Mesendoderm (in vitro differentiated cells): ENCODE results near the gene LORICRIN.

Experiments
- DNase-seq: peaks from one replicate; pipeline ENCODE4 v3.0.0; 2013
- H2AK5ac ChIP-seq: 2 replicates; pipeline ENCODE4 v1.6.1; 2013; ENCODE audit warnings: low read length, inconsistent platforms
- H2BK120ac ChIP-seq: 2 replicates; pipeline ENCODE4 v1.6.1; 2013; ENCODE audit warnings: low read depth, mild to moderate bottlenecking, low read length, moderate library complexity, mixed read lengths
- H2BK15ac ChIP-seq: replicated peaks from 2 replicates; pipeline ENCODE4 v1.6.1; 2013; ENCODE audit warnings: low read depth, mild to moderate bottlenecking, moderate library complexity
- H2BK5ac ChIP-seq: 2 replicates; pipeline ENCODE4 v1.6.1; 2013; ENCODE audit warnings: low read length, inconsistent platforms
- H3K18ac ChIP-seq: 2 replicates; pipeline ENCODE4 v1.6.1; 2013; ENCODE audit warnings: mild to moderate bottlenecking, low read length, mixed read lengths
- H3K23ac ChIP-seq: one replicate; pipeline ENCODE4 v1.6.1; 2013; ENCODE audit warnings: low read length
- H3K27ac ChIP-seq: 2 replicates; pipeline ENCODE4 v1.5.1; 2013; ENCODE audit warnings: low read depth, mild to moderate bottlenecking, inconsistent platforms, low read length, moderate library complexity
- H3K27me3 ChIP-seq: 2 replicates; pipeline ENCODE4 v1.6.1; 2013; ENCODE audit warnings: low read length, control low read depth, mild to moderate bottlenecking, inconsistent platforms; ENCODE audit not compliant: insufficient read depth, poor library complexity
- H3K36me3 ChIP-seq: 2 replicates; pipeline ENCODE4 v1.6.1; 2013; ENCODE audit warnings: low read length, inconsistent platforms; ENCODE audit not compliant: control insufficient read depth, insufficient read depth
- H3K4ac ChIP-seq: one replicate; pipeline ENCODE4 v1.6.1; 2013; ENCODE audit warnings: low read depth, mild to moderate bottlenecking, low read length, moderate library complexity
- H3K4me1 ChIP-seq: 2 replicates; pipeline ENCODE4 v1.6.1; 2013; ENCODE audit warnings: low read depth, low read length, inconsistent platforms; ENCODE audit not compliant: control insufficient read depth
- H3K4me2 ChIP-seq: 2 replicates; pipeline ENCODE4 v1.6.1; 2013; ENCODE audit warnings: low read length
- H3K4me3 ChIP-seq: 2 replicates; pipeline ENCODE4 v1.5.1; 2013; ENCODE audit warnings: mild to moderate bottlenecking, low read length
- H3K56ac ChIP-seq: one replicate; pipeline ENCODE4 v1.6.1; 2013; ENCODE audit warnings: low read length
- H3K79me1 ChIP-seq: 2 replicates; pipeline ENCODE4 v1.6.1; 2013; ENCODE audit warnings: low read length, inconsistent platforms
- H3K79me2 ChIP-seq: 2 replicates; pipeline ENCODE4 v1.6.1; 2013; ENCODE audit warnings: mild to moderate bottlenecking, low read length; ENCODE audit not compliant: control insufficient read depth, insufficient read depth
- H3K9ac ChIP-seq: 2 replicates; pipeline ENCODE4 v1.6.1; 2013; ENCODE audit warnings: low read length, inconsistent platforms
- H4K5ac ChIP-seq: one replicate; pipeline ENCODE4 v1.6.1; 2013; ENCODE audit warnings: low read length
- H4K8ac ChIP-seq: one replicate; pipeline ENCODE4 v1.6.1; 2013; ENCODE audit warnings: low read depth, mild to moderate bottlenecking, control low read depth, low read length, moderate library complexity
- WGBS: extraction: QIAGEN DNeasy Blood & Tissue Kit; methylation state at CpG from one replicate; pipeline ENCODE4 v1.1.7; 2013; ENCODE audit warnings: low lambda C conversion rate, missing lambda C conversion rate; ENCODE audit not compliant: insufficient coverage; ENCODE audit errors: extremely low coverage; 5-methylcytosine and 5-hydroxymethylcytosine counted together

Gene LORICRIN

DNA sequence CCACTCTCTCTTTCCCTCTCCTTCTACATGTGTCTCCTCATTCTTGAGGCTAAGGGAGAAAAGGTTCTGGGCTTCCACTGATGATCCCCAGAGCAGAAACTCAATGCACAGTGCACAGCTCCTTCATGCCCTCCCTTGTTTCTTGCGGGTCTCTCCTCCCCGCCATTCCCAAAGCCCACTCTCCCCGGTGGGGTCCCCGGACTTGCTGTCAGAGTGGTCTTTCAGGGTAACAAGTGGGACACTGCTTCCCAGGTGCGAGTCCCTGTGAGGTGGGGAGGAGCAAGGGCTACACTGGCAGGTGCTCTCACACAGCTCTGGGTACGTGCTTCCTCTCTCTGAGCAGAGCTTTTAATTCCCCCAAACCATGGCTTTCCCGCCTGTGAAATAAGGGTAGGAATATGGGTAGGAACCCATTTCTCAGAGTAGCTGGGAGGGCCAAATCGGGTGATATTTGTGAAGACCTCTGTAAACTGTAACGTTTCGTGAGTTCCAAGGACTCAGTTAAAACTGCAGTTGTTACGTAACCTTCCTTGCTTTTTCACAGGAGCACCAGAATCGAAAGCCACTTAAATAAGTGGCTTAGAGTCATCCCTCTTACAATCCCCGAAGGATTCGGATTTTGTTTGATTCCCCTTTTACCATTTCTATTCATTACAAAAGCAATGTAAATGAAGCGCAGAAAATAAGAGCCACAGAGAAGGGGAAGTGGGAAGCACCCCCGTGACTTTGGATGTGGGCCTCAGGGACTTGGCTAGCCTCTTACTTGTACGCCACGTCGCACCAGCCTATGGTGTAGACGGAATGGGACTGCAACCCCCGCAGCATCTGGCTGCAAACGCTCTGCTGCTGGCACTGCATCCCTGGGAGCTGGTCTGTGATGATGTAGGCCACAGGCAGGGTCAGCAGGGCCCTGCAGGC, 47.1 kb downstream of the LORICRIN start:
- Histone ChIP-seq H3K56ac (no peak overlapping the region), H2BK5ac (no peak overlapping the region), H3K23ac (no peak overlapping the region), H4K8ac (no peak overlapping the region), H2AK5ac (no peak overlapping the region), H3K27ac (no peak overlapping the region), H3K18ac (no peak overlapping the region), H3K4ac (no peak overlapping the region), H3K9ac (no peak overlapping the region), H4K5ac (no peak overlapping the region), H2BK15ac (no peak overlapping the region), H3K4me2 (no peak overlapping the region), H3K36me3 (no peaks in the 10 kb centered on the region), H3K4me1 (no peaks in the 10 kb centered on the region), H3K4me3 (no peak overlapping the region), H2BK120ac (no peak overlapping the region), H3K79me2 (no peaks in the 10 kb centered on the region), H3K27me3 (no peaks in the 10 kb centered on the region), H3K79me1 (no peaks in the 10 kb centered on the region)
- WGBS: no CpG with 5 or more reads among the region's 22 CpGs
- no peak for DNase-seq

DNA sequence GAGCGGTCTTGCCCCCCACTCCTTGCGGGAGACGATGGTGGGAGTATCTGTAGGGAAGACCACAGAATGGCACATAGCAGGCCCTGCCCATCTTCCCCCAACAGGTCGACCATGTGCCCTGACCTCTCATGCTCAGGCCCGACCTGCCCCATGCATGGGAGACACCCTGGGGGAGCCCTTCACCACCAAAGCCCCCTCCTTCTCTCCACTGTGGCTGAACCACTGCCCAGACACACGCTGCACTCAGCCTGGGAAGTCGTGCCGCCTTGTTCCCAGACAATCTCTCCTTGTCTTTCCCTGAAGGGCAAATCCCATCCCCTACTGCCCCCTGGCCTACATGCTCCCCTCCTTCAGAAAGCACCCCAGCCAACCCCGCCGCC, 47.7 kb downstream of the LORICRIN start:
- H2AK5ac ChIP-seq: no peak overlapping the region

DNA sequence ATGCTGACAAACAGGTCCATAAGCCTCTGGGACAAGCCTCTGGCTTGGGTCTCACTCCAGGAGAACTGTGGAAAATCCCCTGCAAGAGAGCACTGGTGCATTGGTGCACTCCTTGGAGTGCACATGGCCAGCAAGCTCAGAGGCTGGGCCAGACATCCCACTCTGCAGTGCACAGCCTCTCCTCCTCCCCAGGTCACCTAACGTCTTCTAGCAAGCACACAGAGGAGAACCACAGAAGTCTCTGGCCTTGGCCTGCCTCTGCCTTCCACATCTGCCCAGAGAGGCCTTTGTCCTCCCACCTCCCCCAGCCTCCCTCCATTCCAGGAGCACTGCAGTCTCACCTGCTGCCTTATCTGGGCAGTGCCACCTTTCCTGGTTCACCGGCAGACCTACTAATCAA, 49.1 kb downstream of the LORICRIN start:
- WGBS: no CpG with 5 or more reads among the region's 2 CpGs
- Histone ChIP-seq H3K18ac (no peak overlapping the region), H3K36me3 (no peaks in the 10 kb centered on the region), H2AK5ac (no peak overlapping the region), H3K4me2 (no peak overlapping the region), H3K56ac (no peak overlapping the region), H4K5ac (no peak overlapping the region), H3K9ac (no peak overlapping the region), H3K4ac (no peak overlapping the region), H3K23ac (no peak overlapping the region), H2BK120ac (no peak overlapping the region), H3K79me2 (no peaks in the 10 kb centered on the region), H3K27me3 (no peaks in the 10 kb centered on the region), H3K79me1 (no peaks in the 10 kb centered on the region), H2BK15ac (no peak overlapping the region), H4K8ac (no peak overlapping the region), H2BK5ac (no peak overlapping the region), H3K4me3 (no peak overlapping the region), H3K27ac (no peak overlapping the region), H3K4me1 (no peaks in the 10 kb centered on the region)
- no peak for DNase-seq

More for the DNA sequence above, 47.7 kb downstream of the LORICRIN start:
- WGBS: no CpG with 5 or more reads among the region's 10 CpGs
- Histone ChIP-seq H3K27me3 (no peaks in the 10 kb centered on the region), H3K4ac (no peak overlapping the region), H3K9ac (no peak overlapping the region), H3K4me3 (no peak overlapping the region), H4K5ac (no peak overlapping the region), H2BK5ac (no peak overlapping the region), H3K27ac (no peak overlapping the region), H3K4me2 (no peak overlapping the region), H3K36me3 (no peaks in the 10 kb centered on the region), H4K8ac (no peak overlapping the region), H3K23ac (no peak overlapping the region), H3K56ac (no peak overlapping the region), H3K79me2 (no peaks in the 10 kb centered on the region), H3K79me1 (no peaks in the 10 kb centered on the region), H3K18ac (no peak overlapping the region), H3K4me1 (no peaks in the 10 kb centered on the region), H2BK15ac (no peak overlapping the region), H2BK120ac (no peak overlapping the region)
- DNase-seq: no peak

DNA sequence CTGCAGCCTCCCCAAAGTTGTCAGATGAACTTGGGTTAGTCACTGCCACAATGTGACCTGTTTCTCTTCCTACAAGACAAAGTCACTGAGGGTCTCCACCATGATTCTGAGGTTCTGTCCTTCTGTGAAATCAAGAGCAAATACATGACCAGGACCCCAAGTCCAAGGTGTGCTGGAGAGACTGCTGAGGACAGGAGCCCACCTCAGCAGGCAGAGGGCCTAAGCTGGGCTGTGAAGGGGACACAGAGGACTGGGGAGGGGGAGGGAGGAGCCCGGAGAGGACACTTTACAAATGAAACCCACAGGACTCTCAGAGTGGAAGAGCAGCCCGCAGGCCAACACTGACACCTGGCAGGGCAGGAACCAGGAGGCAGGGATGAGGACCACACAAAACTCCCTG, 50.0 kb downstream of the LORICRIN start:
- no peaks in the 10 kb centered on the region for H3K79me2 ChIP-seq
- H3K27ac ChIP-seq: no peak overlapping the region
- H3K4ac ChIP-seq: no peak overlapping the region
- no peak overlapping the region for H3K4me2 ChIP-seq
- H3K79me1 ChIP-seq: no peaks in the 10 kb centered on the region
- no peak overlapping the region for H3K23ac ChIP-seq
- no peak overlapping the region for H3K56ac ChIP-seq
- WGBS: no CpG with 5 or more reads among the region's 2 CpGs
- no peaks in the 10 kb centered on the region for H3K4me1 ChIP-seq
- H3K9ac ChIP-seq: no peak overlapping the region
- no peak overlapping the region for H3K18ac ChIP-seq
- no peak overlapping the region for H2BK120ac ChIP-seq
- no peak overlapping the region for H4K5ac ChIP-seq
- no peak overlapping the region for H2BK15ac ChIP-seq
- no peak overlapping the region for H2BK5ac ChIP-seq
- H2AK5ac ChIP-seq: no peak overlapping the region
- no peak overlapping the region for H3K4me3 ChIP-seq
- H3K36me3 ChIP-seq: no peaks in the 10 kb centered on the region
- H4K8ac ChIP-seq: no peak overlapping the region
- H3K27me3 ChIP-seq: no peaks in the 10 kb centered on the region
- DNase-seq: no peak

DNA sequence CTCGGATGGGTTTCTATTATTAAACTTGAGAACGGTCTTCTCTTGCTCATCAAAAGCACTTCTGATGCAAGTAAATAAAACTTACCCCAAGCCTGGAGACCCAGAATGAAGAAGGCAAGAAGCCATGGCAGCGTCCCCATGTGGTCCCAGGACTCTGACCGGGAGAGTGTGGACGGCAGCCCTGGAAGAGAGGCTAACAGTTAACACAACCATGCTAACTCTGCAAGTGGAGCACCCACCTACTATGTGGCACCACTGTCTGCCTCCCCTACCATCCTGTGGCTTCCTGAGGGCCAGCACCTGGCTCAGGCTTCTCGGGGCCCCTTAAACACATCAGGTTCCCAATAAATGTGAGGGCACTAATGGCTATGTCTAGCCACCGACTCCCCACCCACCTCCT, 51.0 kb downstream of the LORICRIN start:
- no peak overlapping the region for H3K18ac ChIP-seq
- WGBS: no CpG with 5 or more reads among the region's 7 CpGs
- no peak overlapping the region for H2BK5ac ChIP-seq
- no peaks in the 10 kb centered on the region for H3K79me2 ChIP-seq
- no peak overlapping the region for H3K23ac ChIP-seq
- no peak overlapping the region for H4K8ac ChIP-seq
- H3K27ac ChIP-seq: no peak overlapping the region
- H3K56ac ChIP-seq: no peak overlapping the region
- H4K5ac ChIP-seq: no peak overlapping the region
- H3K4ac ChIP-seq: no peak overlapping the region
- H3K4me3 ChIP-seq: no peak overlapping the region
- H2BK120ac ChIP-seq: no peak overlapping the region
- H3K4me2 ChIP-seq: no peak overlapping the region
- H2AK5ac ChIP-seq: no peak overlapping the region
- H3K9ac ChIP-seq: no peak overlapping the region
- H3K36me3 ChIP-seq: no peaks in the 10 kb centered on the region
- H3K79me1 ChIP-seq: no peaks in the 10 kb centered on the region
- no peaks in the 10 kb centered on the region for H3K4me1 ChIP-seq
- H3K27me3 ChIP-seq: no peaks in the 10 kb centered on the region
- no peak overlapping the region for H2BK15ac ChIP-seq
- DNase-seq: no peak
